ENCODE measurements around the gene ADAMTSL3.

The ADAMTSL3 gene

GRCh38 chr15:83700082-83700481 lies 46.2 kb downstream of the ADAMTSL3 start:
- no peak for TF ChIP-seq REST (IDR thresholded peaks at IDR 0.05; ENCODE audit: low read depth)
- TF ChIP-seq CEBPB (IDR thresholded peaks at IDR 0.05), result no peak
- TF ChIP-seq, protein P1, sequence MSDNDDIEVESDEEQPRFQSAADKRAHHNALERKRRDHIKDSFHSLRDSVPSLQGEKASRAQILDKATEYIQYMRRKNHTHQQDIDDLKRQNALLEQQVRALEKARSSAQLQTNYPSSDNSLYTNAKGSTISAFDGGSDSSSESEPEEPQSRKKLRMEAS (IDR thresholded peaks at IDR 0.05), result no peak
- no peak for TF ChIP-seq ZBTB7A (IDR thresholded peaks at IDR 0.05; ENCODE audit: low read depth)
- TF ChIP-seq TEAD4 (IDR thresholded peaks at IDR 0.05), result no peak
- TF ChIP-seq USF1 (IDR thresholded peaks at IDR 0.05), result no peak
- no peak for TF ChIP-seq NFIC (IDR thresholded peaks at IDR 0.05)
- no peak for TF ChIP-seq RAD21 (IDR thresholded peaks at IDR 0.05; ENCODE audit: low read depth)
- TF ChIP-seq FOXM1 (IDR thresholded peaks at IDR 0.05; ENCODE audit: borderline replicate concordance, low read depth), result no peak
- TF ChIP-seq YY1 (IDR thresholded peaks at IDR 0.05; ENCODE audit: low read depth), result no peak
- TF ChIP-seq EGR1 (IDR thresholded peaks at IDR 0.05), result no peak

GRCh38 chr15:83708328-83708727 lies 54.4 kb downstream of the ADAMTSL3 start:
- TF ChIP-seq YY1 (IDR thresholded peaks at IDR 0.05; ENCODE audit: low read depth) (no peak), EGR1 (IDR thresholded peaks at IDR 0.05) (no peak), REST (IDR thresholded peaks at IDR 0.05; ENCODE audit: low read depth) (no peak), EP300 (IDR thresholded peaks at IDR 0.05; ENCODE audit: borderline replicate concordance) (no peak), NFIC (IDR thresholded peaks at IDR 0.05) (no peak), FOXM1 (IDR thresholded peaks at IDR 0.05; ENCODE audit: borderline replicate concordance, low read depth) (no peak), RAD21 (IDR thresholded peaks at IDR 0.05; ENCODE audit: low read depth) (no peak)
- TF ChIP-seq, protein P1 (IDR thresholded peaks at IDR 0.05), result no peak

DNA sequence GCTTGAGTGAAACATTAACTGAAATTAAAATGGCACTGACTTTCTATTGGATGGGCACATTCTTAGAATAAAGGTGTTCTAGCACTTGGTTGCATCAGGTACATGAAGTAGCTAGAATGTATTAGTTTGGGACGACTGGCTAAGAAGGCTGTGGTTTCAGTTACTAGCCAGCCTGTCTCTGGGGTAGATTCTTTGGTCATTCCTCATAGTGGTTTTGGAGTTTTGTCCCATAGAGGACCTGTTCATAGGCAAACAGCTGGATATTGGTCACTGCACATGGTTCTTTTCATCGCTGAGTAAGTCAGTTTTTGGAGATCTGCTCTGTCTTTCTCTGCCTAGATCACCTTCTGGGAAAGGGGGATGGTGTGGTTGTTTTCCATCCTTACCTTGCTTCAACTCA lies 55.3 kb downstream of the ADAMTSL3 start:
- TF ChIP-seq CREB1 (IDR thresholded peaks at IDR 0.05; ENCODE audit: low read depth), result no peak
- no peak for TF ChIP-seq FOXM1 (IDR thresholded peaks at IDR 0.05; ENCODE audit: borderline replicate concordance, low read depth)
- no peak for TF ChIP-seq RAD21 (IDR thresholded peaks at IDR 0.05; ENCODE audit: low read depth)
- no peak for TF ChIP-seq EGR1 (IDR thresholded peaks at IDR 0.05)
- TF ChIP-seq, protein P1 (IDR thresholded peaks at IDR 0.05), result no peak
- TF ChIP-seq NFIC (IDR thresholded peaks at IDR 0.05), result no peak
- TF ChIP-seq TCF12 (IDR thresholded peaks at IDR 0.05; ENCODE audit: low read depth), result no peak

- no peak for TF ChIP-seq CREB1 (IDR thresholded peaks at IDR 0.05; ENCODE audit: low read depth)
- no peak for TF ChIP-seq CEBPB (IDR thresholded peaks at IDR 0.05)
- no peak for TF ChIP-seq NFIC (IDR thresholded peaks at IDR 0.05)
- TF ChIP-seq YY1 (IDR thresholded peaks at IDR 0.05; ENCODE audit: low read depth), result no peak
- TF ChIP-seq, protein P1 (IDR thresholded peaks at IDR 0.05), result no peak
- no peak for TF ChIP-seq ZBTB7A (IDR thresholded peaks at IDR 0.05; ENCODE audit: low read depth)
- TF ChIP-seq RAD21 (IDR thresholded peaks at IDR 0.05; ENCODE audit: low read depth), result no peak
Measured at GRCh38 chr15:83709811-83710210, 55.9 kb downstream of the ADAMTSL3 start.

DNA sequence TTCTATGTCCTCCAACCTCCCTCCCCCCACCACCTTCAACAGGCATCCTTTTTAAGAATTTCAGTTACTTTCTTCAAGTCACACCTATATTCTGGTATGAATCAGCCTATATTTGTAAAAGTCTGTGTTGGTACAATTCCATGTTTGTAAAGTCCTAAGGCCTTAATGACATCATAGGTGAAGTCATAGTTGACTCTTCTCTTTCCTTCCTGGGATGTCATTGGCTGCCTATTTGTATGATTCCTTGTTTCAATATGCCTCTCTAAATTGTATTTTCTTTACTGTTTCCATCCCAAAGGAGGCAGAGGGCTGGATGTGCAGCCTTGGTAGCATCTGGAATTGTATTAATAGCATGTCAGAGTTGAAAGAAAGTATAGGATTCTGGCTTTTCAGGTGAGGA lies 56.5 kb downstream of the ADAMTSL3 start:
- TF ChIP-seq CEBPB (IDR thresholded peaks at IDR 0.05), result no peak

DNA sequence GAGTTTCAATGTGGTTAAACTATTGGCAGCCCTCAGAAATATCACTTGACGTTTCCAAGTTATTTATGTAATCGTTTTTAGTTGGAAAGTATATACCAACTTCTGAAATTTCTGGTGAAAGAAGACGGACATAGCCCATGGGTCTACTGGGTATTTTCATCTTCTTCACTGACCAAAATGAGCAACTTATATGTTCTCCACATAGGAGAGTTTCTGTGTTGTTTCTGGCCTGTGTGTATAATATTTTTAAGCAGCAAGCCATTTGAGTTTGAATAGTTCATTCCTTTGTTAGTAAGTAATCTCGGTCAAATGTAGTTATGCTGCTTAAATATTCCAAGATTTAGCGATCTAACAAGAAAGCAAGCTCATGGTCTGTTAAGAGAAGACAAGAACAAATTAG lies 57.3 kb downstream of the ADAMTSL3 start:
- TF ChIP-seq ZBTB7A (IDR thresholded peaks at IDR 0.05; ENCODE audit: low read depth) (no peak), USF1 (IDR thresholded peaks at IDR 0.05) (no peak), NFIC (IDR thresholded peaks at IDR 0.05) (no peak), REST (IDR thresholded peaks at IDR 0.05; ENCODE audit: low read depth) (no peak), TAF1 (IDR thresholded peaks at IDR 0.05; ENCODE audit: low read depth) (no peak), EP300 (IDR thresholded peaks at IDR 0.05; ENCODE audit: borderline replicate concordance) (no peak), EGR1 (IDR thresholded peaks at IDR 0.05) (no peak), YY1 (IDR thresholded peaks at IDR 0.05; ENCODE audit: low read depth) (no peak), CEBPB (IDR thresholded peaks at IDR 0.05) (no peak), RAD21 (IDR thresholded peaks at IDR 0.05; ENCODE audit: low read depth) (no peak), TCF12 (IDR thresholded peaks at IDR 0.05; ENCODE audit: low read depth) (no peak), CREB1 (IDR thresholded peaks at IDR 0.05; ENCODE audit: low read depth) (no peak), FOXM1 (IDR thresholded peaks at IDR 0.05; ENCODE audit: borderline replicate concordance, low read depth) (no peak)
- TF ChIP-seq, protein P1 (IDR thresholded peaks at IDR 0.05), result no peak
